ENCODE results near the gene PSORS1C2. TPM values are rescaled to one million over a fixed set of nuclear protein-coding genes. Genes with fewer than 3 reads are reported as not detected.

The PSORS1C2 gene
- total RNA-seq, 4 donors from 2014 or later, result not detected

DNA sequence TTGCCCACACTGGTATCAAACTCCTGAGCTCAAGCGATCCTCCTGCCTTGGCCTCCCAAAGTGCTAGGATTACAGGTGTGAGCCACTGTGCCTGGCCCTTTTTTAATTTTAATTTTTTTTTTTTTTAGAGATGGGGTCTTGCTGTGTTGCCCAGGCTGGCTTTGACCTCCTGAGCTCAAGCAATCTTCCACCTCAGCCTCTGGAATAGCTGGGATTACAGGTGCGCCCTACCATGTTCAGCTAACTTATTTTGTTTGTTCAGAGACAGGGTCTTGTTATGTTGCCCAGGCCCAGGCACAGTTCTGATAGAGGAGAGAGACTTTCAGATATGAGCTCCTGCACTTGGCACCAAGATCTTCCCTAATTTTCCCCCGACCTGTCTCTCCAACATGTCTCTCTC lies 8.1 kb downstream of the PSORS1C2 start:
- TF ChIP-seq CTCF (IDR thresholded peaks at IDR 0.05) (no peak), POLR2A (IDR thresholded peaks at IDR 0.05) (no peak)
- H3K27ac ChIP-seq, result no peak overlapping the region
- no peaks in the 10 kb centered on the region for H3K36me3 ChIP-seq
- no peaks in the 10 kb centered on the region for H3K27me3 ChIP-seq
- DNase-seq, result no peak
- no peaks in the 10 kb centered on the region for H3K9me3 ChIP-seq
- intact Hi-C loops (cut with DNase I; ENCODE audit: low total_unique reads), result no loop called here
- no peak overlapping the region for H3K4me3 ChIP-seq
- no peaks in the 10 kb centered on the region for H3K4me1 ChIP-seq

DNA sequence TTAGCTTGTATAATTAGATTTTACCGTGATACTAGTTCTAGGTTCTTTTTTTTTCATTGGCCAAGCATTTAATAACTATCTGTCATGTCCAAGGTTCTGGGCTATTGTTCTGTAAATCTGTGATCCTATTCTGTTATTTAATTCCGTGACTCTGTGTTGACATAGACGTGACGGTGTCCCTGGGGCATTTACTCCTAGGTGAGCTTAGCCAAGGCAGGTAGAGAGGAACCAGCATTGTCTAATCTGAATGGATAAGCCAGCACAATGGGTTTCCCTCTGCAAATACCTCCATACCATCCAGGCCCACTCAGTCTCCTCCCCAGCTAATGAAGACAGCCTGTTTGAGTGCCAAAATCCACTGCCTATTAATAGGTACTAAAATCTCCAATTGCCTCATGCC lies 9.7 kb downstream of the PSORS1C2 start:
- no peak for DNase-seq
- no peak overlapping the region for H3K4me3 ChIP-seq
- no peak overlapping the region for H3K27ac ChIP-seq
- TF ChIP-seq CTCF (IDR thresholded peaks at IDR 0.05), result no peak
- TF ChIP-seq POLR2A (IDR thresholded peaks at IDR 0.05), result no peak
- no peaks in the 10 kb centered on the region for H3K27me3 ChIP-seq
- H3K9me3 ChIP-seq, result no peaks in the 10 kb centered on the region
- no peaks in the 10 kb centered on the region for H3K4me1 ChIP-seq
- no peaks in the 10 kb centered on the region for H3K36me3 ChIP-seq
- intact Hi-C loops (cut with DNase I; ENCODE audit: low total_unique reads), result no loop called here

DNA sequence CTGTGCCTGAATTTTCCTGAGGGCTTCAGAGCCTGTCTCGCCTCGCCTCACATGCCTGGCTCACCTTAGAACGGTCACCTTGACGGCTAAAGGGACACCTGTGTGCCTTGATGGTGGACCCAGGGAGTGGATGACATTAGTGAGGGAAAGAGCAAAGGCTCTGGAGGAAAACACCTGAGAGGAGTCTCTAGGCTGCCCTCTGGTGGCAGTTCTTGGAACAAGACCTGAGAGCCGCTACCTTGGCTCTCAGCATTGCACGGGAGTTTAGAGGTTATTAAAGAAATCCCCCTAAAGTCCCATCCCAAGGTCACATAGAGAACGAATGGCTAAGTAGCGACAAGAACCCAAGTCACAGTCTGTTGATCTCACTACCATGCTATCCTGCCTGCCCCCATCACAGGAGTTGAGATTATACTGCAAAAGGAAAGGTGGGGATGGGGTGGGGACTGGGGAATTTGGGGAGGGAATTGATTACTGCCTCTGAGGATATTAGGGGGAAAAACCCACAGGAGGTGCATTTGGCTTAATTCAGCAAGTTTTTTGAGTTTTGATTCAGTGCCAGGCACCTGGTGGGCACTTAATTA lies 10.7 kb downstream of the PSORS1C2 start:
- intact Hi-C loops (cut with DNase I; ENCODE audit: low total_unique reads), result no loop called here
- no peaks in the 10 kb centered on the region for H3K36me3 ChIP-seq
- peak; percentile 57 to 67 for DNase-seq

DNA sequence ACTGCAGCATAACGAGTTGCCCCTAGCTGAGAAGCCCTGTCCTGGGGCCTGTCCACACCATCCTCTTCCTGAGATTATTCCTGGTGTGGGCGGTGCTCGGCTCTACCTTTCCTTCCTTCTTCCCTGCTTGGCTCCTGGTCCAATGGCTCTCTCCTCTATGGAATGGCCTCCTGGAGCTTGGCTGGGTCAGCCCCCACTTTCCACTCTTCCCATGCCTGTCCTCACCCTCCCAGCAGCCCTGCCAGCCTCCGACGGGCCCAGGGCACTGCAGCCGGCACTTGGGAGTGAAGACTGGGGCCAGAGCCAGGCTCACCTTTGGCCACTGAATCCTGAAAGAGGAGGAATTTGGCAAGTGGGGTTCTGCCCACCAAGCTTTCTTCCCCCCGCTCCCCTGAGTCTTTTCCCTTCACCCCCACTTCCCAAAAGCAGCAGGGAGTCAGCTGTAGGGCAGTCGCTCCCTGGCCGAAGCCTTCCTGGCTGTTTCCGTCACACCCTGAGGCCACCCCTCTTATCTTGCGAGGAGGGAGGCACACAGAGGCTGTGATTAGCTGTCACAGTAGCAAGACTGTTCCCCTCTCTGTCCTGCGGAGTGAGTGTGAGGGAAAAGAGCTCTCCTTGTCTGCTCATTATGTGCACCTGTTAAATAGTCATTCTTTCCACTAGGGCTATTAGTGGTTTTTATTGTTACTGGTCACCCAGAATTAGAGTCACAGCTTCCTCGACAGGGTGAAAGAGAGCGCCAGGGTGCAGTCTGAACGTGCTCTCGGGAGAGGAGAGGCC lies 12.3 kb downstream of the PSORS1C2 start:
- Histone ChIP-seq H3K4me3 (no peak overlapping the region), H3K4me1 (no peaks in the 10 kb centered on the region), H3K9me3 (no peaks in the 10 kb centered on the region), H3K27ac (peak overlapping the region in 1 of 2 donors; percentile 14), H3K36me3 (no peaks in the 10 kb centered on the region), H3K27me3 (no peaks in the 10 kb centered on the region)
- no peak for TF ChIP-seq CTCF (IDR thresholded peaks at IDR 0.05)
- TF ChIP-seq POLR2A (IDR thresholded peaks at IDR 0.05), result no peak
- no peak for DNase-seq
- intact Hi-C loops (cut with DNase I; ENCODE audit: low total_unique reads), result no loop called here

More for the DNA sequence above, 10.7 kb downstream of the PSORS1C2 start:
- no peaks in the 10 kb centered on the region for H3K9me3 ChIP-seq
- TF ChIP-seq CTCF (IDR thresholded peaks at IDR 0.05) (peak; percentile 62 to 84 (median 75)), POLR2A (IDR thresholded peaks at IDR 0.05) (no peak)
- H3K4me3 ChIP-seq, result no peak overlapping the region
- H3K4me1 ChIP-seq, result no peaks in the 10 kb centered on the region
- no peaks in the 10 kb centered on the region for H3K27me3 ChIP-seq
- H3K27ac ChIP-seq, result no peak overlapping the region

DNA sequence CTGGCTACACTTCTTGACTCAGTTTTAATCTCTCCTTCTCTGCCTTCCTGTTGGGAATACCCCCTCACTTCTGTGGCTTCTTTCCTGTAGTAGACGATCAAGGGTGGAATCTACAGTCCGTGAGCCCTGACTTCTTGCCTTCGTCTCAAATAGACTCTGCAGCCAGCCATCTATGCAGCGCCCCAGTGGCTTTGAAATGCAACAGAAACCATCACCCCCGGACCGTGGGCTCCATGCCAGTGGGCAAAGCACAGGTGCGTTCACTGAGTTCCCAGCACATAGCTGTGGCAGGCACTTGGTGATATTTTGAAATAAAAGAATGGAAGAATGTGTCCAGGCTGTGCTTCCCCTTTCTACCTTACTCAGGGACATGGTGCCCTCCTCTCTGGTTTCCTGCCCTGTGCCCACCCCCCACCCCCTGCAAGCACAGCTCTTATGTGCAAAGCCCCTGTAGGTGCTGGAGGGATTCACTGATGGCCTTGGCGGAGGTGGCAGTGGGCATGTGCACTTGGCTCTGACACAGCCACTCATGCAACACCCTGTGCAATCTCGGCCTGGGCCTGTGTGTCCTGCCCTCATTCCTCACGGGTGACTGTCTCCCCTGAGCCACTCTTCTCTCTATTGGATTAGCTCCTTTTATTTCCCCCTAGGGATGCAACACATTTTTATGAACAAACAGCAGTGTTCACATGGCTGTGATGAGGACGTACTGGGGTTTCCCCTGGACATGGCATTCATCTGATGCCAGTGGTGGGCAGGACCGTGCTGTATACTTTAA lies 13.1 kb downstream of the PSORS1C2 start:
- no peaks in the 10 kb centered on the region for H3K27me3 ChIP-seq
- H3K27ac ChIP-seq, result peak overlapping the region; percentile 14 to 55
- no peaks in the 10 kb centered on the region for H3K9me3 ChIP-seq
- H3K4me3 ChIP-seq, result no peak overlapping the region
- no peak for TF ChIP-seq POLR2A (IDR thresholded peaks at IDR 0.05)
- no peak for TF ChIP-seq CTCF (IDR thresholded peaks at IDR 0.05)
- H3K36me3 ChIP-seq, result no peaks in the 10 kb centered on the region
- no peaks in the 10 kb centered on the region for H3K4me1 ChIP-seq
- intact Hi-C loops (cut with DNase I; ENCODE audit: low total_unique reads), result no loop called here
- no peak for DNase-seq
